Measurements from ENCODE around the gene CCDC78. TPM values are rescaled to one million over a fixed set of nuclear protein-coding genes. Genes with fewer than 3 reads are reported as not detected.

Gene CCDC78
- total RNA-seq, 2 donors from 2014 or later, result 0.92 to 0.95 TPM

GRCh38 chr16:673399-673991 lies 52.7 kb downstream of the CCDC78 start:
- Histone ChIP-seq H3K4me1 (ENCODE audit: control insufficient read depth in 1 of 2, low read depth in 2 of 2) (peaks cover 12 to 27% of the 10 kb centered on the region in 2 donors), H3K27ac (no peak overlapping the region), H3K27me3 (replicated peaks; ENCODE audit: insufficient read depth) (no peaks in the 10 kb centered on the region), H3K36me3 (peaks cover 35% of the 10 kb centered on the region), H3K9me3 (no peaks in the 10 kb centered on the region), H3K4me3 (no peak overlapping the region)
- DNase-seq (ENCODE audit: low spot score) (no peak), ATAC-seq (ENCODE audit: insufficient number of reproducible peaks, low FRiP score, low read depth) (no peak)
- TF ChIP-seq CTCF (IDR thresholded peaks at IDR 0.05), result no peak

- no peak for ATAC-seq (ENCODE audit: insufficient number of reproducible peaks, low FRiP score, low read depth)
- no peak for DNase-seq (ENCODE audit: low spot score)
- H3K9me3 ChIP-seq, result no peaks in the 10 kb centered on the region
- no peaks in the 10 kb centered on the region for H3K27me3 ChIP-seq (replicated peaks; ENCODE audit: insufficient read depth)
- peaks cover 35% of the 10 kb centered on the region for H3K36me3 ChIP-seq
- no peak overlapping the region for H3K4me3 ChIP-seq
- H3K27ac ChIP-seq, result no peak overlapping the region
- TF ChIP-seq CTCF (IDR thresholded peaks at IDR 0.05), result no peak
- peaks cover 12 to 27% of the 10 kb centered on the region in 2 donors for H3K4me1 ChIP-seq (ENCODE audit: control insufficient read depth in 1 of 2, low read depth in 2 of 2)
Observed at GRCh38 chr16:672851-673250, 53.4 kb downstream of the CCDC78 start.

Other genes with a start within 250 kb of the CCDC78 start
- 10 to 100 TPM; 46.2 to 96.6 TPM for gene CAPN15, start 198.7 kb downstream of the CCDC78 start, total RNA-seq
- gene PRR35, start 166.0 kb downstream of the CCDC78 start, total RNA-seq, result under 1 TPM in 1 of 2 donors, not detected in 1; 0.42 TPM
- gene NHLRC4, start 159.4 kb downstream of the CCDC78 start, total RNA-seq, result 1 to 10 TPM; 2.0 to 3.2 TPM
- gene PIGQ, start 156.5 kb downstream of the CCDC78 start, total RNA-seq, result 10 to 100 TPM; 54.2 to 80.1 TPM
- 10 to 100 TPM; 19.0 to 25.9 TPM for gene RAB40C, start 136.4 kb downstream of the CCDC78 start, total RNA-seq
- gene WFIKKN1, start 95.5 kb downstream of the CCDC78 start, total RNA-seq, result 1 to 10 TPM in 1 of 2 donors, under 1 TPM in 1; 0.92 to 1.2 TPM
- 100 to 1,000 TPM in 1 of 2 donors, 10 to 100 TPM in 1; 83.4 to 217 TPM for gene METTL26, start 90.1 kb downstream of the CCDC78 start, total RNA-seq
- gene MCRIP2, start 84.6 kb downstream of the CCDC78 start, total RNA-seq, result 10 to 100 TPM; 12.2 to 42.2 TPM
- 10 to 100 TPM; 22.7 to 39.4 TPM for gene WDR90, start 77.1 kb downstream of the CCDC78 start, total RNA-seq
- 10 to 100 TPM; 62.0 to 80.4 TPM for gene RHOT2, start 58.3 kb downstream of the CCDC78 start, total RNA-seq
- 1 to 10 TPM in 1 of 2 donors, under 1 TPM in 1; 0.42 to 8.0 TPM for gene RHBDL1, start 50.8 kb downstream of the CCDC78 start, total RNA-seq
- gene STUB1, start 46.0 kb downstream of the CCDC78 start, total RNA-seq, result 100 to 1,000 TPM; 103 to 145 TPM
- gene JMJD8, start 42.1 kb downstream of the CCDC78 start, total RNA-seq, result 100 to 1,000 TPM in 1 of 2 donors, 10 to 100 TPM in 1; 98.7 to 128 TPM
- gene WDR24, start 36.0 kb downstream of the CCDC78 start, total RNA-seq, result 10 to 100 TPM; 10.7 to 13.5 TPM
- gene FBXL16, start 20.6 kb downstream of the CCDC78 start, total RNA-seq, result not detected
- 10 to 100 TPM; 28.9 to 58.9 TPM for gene METRN, start 11.3 kb downstream of the CCDC78 start, total RNA-seq
- 10 to 100 TPM; 29.7 to 46.7 TPM for gene ANTKMT, start 5.3 kb downstream of the CCDC78 start, total RNA-seq
- gene HAGHL, start 663 bp upstream of the CCDC78 start, total RNA-seq, result 1 to 10 TPM; 6.4 to 8.1 TPM
- gene CIAO3, start 14.6 kb upstream of the CCDC78 start, total RNA-seq, result 10 to 100 TPM; 27.0 to 30.3 TPM
- 1 to 10 TPM in 1 of 2 donors, not detected in 1; 1.3 TPM for gene MSLN, start 34.3 kb upstream of the CCDC78 start, total RNA-seq
- gene RPUSD1, start 61.9 kb upstream of the CCDC78 start, total RNA-seq, result 10 to 100 TPM; 12.3 to 13.9 TPM
- gene CHTF18, start 62.2 kb upstream of the CCDC78 start, total RNA-seq, result 10 to 100 TPM; 10.2 to 15.4 TPM
- not detected for gene GNG13, start 74.3 kb upstream of the CCDC78 start, total RNA-seq
- 10 to 100 TPM; 47.1 to 49.3 TPM for gene LMF1, start 244.5 kb upstream of the CCDC78 start, total RNA-seq

Data from thoracic aorta (tissue), 2 donors.